DMS 273 treated with DMSO at 0.1 percent for 48 hours (cell line): ENCODE data around the gene CAMTA1.
"Not testable (repeated sequence)": the region's sequence is repeated elsewhere in the genome, so short reads cannot be mapped to it uniquely, and the experiment has no call there.

Experiments used
- DNase-seq: peaks from one replicate; lab custom pipeline; 2025; lab: John Stamatoyannopoulos, UW

The CAMTA1 gene

DNA sequence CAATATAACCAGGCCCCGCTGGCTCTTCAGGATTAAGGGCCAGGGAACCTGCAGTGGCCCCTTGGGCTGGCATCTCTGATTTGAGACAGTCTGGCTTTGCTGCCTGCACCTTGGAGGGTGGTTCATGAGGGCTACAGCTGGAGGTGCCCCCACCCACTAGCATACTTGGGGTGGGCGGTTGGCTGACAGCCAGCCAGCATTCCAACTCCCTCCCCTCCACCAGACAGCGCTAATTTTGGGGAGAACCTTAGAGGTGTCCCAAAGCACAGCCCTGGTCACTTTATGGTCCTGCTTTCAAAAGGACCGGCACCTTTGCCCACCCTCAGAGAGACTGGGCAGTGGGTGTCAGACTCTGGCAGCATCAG lies 805.2 kb downstream of the CAMTA1 start:
- no peak for DNase-seq

DNA sequence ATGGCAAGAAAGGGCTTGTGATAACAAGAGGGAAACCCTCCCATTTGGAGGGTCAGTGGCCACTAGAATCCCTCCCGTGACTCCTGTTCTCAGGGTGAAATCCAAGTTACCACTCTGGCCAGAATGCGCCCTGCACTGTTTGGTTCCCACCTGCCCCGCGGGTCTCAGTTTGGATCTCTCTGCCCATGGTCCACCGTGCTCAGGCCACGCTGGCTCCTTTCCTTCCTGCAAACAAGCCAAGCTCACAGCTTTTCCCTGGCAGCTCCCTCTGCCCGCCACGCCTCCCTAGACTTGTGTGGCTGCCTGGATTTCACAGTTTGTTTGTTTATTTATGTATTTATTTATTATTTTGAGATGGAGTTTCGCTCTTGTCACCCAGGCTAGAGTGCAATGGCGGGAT lies 806.3 kb downstream of the CAMTA1 start:
- DNase-seq, result no peak

DNA sequence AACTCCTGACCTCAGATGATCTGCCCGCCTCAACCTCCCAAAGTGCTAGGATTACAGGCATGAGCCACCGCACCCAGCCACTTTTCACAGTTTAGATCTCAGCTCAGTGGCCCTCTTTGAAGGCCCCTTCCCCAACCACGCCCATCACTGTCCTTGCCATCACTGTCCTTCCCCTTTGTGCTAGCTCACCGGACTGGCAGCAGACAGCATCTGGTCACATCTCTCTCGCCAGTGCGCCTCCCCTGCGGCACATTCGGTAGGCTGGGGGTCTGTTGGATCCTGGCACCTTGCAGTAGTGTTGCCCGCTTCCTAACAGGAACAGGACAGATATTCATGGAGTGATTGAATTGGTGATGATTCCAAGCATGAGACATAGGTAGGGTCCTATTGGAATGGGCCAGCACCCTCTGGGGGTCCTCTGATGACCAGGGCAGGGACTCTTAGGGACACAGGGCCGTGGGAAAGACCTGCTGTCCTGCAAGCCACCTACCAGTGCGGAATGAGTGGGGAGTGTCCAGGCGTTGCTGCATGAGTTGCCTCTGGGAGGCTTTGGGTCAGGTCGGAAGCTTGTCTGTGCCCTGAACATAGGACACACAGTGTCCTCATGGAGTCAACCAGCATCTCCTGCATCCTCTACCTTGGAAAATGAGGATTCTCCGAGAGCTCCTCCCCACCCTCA lies 807.0 kb downstream of the CAMTA1 start:
- DNase-seq, result no peak

DNA sequence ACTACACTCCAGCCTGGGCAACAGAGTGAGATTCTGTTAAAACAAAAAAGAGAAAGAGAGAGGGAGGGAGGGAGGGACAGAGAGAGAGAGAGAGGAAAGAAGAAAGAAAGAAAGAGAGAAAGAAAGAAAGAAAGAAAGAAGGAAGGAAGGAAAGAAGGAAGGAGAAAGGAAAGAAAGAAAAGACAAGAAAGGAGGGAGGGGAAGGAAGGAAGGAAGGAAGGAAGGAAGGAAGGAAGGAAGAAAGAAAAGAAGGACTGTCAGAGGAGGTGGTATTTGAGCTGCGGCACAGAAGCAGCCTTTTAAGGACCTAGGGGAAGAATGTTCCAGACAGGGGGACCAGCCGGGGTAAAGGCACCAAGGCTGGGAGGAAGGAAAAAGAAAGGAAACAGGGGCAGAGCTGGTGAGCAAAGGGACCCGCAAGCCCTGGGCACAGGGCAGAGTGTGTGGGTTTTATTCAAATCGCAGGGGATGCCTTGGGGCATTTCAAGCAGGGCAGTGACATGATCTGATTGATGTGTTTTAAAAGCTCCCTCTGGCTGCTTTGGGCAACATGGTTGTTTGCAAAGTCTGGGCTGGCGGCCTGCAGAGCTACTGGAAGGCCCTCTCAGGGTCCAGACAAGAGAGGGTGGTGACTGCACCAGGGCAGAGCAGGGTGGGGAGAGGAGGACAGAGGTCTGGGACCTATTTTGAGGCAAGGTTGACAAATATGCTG lies 808.9 kb downstream of the CAMTA1 start:
- no peak for DNase-seq

DNA sequence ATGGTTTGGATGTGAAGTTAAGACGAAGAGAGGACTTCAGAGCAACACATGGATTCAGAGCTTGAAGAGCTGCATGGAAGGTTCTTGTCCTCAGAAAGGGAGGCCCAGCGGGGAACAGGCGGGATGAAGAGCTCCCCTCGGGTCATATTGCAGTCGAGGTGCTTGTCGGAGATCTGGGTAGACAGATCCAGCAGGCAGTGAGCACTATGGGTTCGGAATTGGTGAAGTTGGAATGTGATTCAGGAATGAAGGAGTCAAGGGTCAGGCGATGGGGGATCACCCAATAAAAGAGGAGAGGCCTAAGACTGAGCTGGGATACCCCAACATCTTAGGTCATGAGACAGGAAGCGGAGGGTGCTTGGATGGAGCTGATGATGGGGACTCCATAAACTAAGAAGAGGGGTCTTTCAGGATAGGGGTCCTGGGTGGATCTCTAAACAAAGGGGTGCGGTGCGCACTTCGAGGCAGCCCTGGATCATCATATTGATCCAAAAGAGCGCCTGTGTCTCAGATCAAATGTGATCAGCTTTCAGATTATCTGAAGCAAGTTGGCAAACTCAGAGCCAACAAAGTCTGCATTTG lies 809.6 kb downstream of the CAMTA1 start:
- no peak for DNase-seq

DNA sequence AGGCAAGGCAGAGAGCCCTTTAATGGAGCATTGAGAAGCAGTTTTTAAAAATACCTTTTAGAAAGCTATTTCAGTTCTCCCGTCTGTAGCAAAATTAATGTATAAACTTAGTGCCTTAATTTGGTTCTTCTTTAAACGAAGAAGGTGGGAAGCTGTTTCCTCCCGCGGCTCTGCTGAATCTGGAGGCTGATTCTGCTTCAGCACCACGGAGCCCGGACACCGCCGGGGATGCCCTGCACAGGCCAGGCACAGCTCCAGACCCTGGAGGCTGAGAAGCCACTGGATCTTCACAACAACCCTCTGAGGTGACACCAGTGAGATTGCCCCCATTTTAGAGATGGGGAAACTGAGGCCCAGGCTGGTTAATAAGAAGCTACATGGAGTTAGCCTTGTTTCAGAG lies 810.1 kb downstream of the CAMTA1 start:
- DNase-seq, result no peak

DNA sequence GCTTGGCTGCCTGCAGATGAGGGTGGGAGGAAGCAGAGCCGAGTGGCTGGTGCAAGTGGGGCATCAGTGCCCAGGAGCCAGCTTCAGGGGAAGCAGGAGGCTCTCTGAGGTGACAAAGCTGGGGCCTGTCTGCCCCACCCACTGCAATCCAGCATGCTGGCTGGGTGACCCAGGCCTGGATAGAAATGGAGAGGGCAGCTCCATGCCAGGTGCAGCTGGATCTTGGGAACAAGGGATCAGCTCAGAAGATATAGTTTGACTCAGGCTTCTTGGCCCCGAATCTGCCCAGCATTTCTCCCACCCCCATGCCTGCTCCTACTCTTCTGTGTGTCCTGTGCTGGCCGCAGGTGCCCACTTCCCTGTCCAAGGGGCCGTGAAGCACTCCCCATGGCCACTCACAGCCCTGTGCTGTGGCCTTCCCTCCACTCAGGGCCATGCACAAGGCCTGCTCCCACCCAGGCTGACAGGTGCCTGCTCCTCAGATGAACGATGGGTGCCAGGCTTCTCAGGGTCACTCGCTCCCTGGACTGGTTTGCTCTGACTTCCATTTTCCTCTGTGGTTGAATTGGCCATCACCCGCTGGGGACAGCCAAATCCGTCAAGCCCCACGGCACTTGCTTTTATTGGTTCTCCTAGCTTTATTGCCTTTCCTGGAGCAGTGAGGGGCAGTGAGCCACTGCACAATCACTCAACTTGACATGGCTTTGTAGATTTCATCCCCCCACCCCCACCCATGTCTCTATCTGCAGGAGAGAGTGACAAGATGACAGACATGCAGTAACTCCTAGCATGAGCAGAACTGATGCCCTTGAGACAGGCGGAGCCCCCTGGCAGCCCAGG lies 811.1 kb downstream of the CAMTA1 start:
- DNase-seq, result no peak

DNA sequence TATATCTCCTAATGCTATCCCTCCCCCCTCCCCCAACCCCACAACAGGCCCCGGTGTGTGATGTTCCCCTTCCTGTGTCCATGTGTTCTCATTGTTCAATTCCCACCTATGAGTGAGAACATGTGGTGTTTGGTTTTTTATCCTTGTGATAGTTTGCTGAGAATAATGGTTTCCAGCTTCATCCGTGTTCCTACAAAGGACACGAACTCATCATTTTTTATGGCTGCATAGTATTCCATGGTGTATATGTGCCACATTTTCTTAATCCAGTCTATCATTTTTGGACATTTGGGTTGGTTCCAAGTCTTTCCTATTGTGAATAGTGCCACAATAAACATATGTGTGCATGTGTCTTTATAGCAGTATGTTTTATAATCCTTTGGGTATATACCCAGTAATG lies 812.8 kb downstream of the CAMTA1 start:
- DNase-seq, result not testable (repeated sequence)

DNA sequence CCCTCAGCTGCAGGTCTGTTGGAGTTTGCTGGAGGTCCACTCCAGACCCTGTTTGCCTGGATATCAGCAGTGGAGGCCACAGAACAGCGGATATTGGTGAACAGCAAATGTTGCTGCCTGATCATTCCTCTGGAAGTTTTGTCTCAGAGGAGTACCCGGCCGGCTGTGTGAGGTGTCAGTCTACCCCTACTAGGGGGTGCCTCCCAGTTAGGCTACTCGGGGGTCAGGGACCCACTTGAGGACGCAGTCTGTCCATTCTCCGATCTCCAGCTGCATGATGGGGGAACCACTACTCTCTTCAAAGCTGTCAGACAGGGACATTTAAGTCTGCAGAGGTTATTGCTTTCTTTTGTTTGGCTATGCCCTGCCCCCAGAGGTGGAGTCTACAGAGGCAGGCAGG lies 819.7 kb downstream of the CAMTA1 start:
- not testable (repeated sequence) for DNase-seq

DNA sequence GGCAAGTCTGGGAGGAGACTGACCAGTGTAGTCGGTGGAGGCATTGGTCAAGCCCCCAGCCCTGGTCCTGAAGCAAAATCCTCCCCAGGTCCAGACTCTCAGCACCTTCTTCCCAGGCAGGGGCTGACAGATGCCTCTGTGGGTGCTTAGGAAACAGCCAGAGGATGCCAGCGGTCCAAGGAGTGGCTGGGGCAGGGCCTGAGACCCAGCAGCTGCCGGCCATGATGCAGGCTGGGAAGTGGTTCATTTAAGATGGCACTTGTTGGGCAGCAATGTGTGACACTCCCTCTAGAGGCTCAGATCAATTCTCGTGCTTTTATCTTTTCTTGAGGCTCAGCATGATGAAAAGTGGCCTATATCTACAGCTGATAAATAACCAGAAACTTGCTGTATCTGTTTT lies 820.8 kb downstream of the CAMTA1 start:
- DNase-seq, result no peak

DNA sequence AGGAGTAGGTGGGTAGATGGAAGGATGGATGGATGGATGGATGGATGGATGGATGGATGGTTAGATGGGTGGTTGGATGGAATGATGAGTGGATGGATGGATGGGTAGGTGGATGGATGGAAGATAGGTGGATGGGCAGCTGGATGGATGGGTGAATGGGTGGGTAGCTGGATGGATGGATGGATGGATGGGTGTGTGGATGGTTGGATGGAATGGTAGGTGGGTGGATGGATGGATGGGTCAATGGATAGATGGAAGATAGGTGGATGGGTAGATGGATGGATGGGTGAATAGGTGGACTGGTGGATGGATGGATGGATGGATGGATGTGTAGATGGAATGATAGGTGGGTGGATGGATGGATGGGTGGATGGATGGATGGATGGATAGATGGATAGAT lies 821.8 kb downstream of the CAMTA1 start:
- DNase-seq, result no peak

DNA sequence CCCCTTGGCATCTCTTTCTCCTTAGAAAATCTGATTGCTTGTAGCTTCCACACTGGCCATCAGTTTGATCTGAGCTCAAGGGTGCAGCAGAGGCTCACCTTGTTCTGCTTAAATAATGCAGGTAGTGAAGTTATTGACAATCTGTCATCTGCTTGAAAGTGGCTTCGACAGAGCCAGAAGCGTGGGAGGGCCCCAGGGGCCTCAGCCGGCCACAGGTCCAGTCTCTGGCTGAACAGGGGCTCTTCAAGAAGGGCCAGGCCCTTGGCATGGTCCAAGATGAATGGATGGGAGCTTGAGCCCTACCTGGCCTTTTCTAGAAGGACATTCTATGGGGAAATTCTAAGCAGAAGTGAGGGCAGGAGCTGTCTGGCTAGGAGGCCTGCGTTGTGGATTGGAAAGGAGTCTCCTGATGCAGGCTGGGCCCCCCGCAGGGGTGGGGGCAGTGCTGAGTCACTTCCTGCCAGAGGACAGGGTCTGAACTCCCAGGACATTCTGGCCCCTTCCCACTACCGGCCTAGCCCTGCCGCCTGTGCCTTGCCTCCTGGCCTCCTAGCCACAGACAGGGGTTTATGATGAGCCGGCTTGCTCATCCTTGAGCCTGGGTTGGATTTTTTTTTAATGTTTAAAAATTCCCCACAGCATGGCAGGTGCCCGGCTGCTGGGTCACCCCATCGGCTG lies 823.5 kb downstream of the CAMTA1 start:
- no peak for DNase-seq

DNA sequence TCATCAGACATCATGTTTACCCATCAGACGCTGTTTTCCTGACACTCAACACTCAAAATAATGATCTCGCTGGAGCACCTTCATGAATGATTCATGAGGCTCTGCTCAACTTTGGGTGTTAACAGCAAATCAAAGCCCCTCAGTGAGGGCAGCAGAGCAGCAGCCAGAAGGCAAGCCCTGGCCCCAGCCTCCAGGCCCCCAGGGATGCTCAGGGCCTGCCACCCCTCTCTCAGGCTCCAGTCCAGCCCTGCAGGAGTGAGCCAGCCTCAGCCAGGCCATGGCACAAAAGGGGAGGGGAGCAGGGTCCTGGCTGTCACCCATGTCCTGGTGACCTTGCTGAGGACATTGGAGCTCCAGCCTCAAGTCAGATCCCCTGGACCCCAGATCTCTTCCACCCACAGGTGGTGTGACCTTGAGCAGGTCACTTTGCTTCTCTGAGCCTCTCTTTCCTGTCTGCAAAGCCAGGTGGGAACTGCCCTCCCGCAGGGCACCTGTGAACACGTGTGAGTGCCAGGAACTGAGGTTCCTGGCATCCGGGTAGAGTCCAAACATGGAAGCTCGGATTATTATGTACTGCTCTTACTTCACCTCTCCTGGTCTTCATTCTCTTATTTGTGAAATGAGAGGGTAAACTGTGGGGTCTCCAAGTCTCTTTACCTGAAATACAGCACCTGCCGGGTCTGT lies 824.2 kb downstream of the CAMTA1 start:
- no peak for DNase-seq

DNA sequence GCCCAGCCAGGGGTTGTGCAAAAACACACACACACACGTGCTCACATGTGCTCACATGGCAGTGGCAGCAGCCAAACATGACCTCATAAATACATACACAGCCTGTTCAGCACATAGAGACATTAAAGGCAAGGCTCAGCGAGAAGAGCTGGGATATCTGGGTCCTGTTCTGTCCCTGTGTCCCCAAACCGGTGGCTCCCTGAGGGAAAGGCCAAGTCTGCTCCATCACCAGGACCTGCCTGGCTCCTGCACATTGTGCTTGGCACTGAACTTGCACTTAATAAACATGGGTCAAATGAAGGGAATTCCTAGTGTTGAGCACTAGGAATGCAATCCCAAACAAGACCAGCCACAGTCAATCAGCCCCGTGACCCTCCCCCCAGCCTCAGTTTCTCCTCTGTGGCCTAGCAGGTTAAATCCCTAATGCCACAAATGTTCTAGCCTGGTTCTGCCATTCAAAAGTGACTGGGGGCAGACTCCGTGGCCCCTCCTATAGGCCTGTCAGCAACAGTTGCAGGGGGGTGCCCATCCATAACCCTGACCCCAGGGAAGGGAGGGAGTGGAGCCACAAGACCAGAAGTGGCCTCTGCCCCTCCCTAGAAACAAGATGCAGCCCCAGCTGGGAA lies 825.0 kb downstream of the CAMTA1 start:
- no peak for DNase-seq

DNA sequence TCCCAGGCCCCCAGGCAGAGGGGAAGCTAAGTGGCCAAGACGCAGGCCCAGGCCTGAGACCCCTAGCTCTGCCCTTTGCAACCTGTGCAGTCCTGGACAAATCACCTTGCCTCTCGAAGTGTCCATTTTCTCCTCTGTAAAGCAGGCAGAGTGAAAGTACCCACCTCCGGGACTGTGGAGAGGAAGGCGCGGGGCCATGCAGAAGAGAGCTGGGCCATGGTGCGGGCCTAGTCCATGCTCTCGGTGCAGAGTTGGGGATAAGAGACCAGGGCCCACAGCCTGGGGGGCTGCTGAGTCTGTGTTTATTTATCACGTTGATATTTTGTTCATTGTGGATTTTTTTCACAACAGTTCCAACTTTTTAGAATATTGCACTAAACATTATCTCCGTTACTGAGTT lies 825.7 kb downstream of the CAMTA1 start:
- no peak for DNase-seq

DNA sequence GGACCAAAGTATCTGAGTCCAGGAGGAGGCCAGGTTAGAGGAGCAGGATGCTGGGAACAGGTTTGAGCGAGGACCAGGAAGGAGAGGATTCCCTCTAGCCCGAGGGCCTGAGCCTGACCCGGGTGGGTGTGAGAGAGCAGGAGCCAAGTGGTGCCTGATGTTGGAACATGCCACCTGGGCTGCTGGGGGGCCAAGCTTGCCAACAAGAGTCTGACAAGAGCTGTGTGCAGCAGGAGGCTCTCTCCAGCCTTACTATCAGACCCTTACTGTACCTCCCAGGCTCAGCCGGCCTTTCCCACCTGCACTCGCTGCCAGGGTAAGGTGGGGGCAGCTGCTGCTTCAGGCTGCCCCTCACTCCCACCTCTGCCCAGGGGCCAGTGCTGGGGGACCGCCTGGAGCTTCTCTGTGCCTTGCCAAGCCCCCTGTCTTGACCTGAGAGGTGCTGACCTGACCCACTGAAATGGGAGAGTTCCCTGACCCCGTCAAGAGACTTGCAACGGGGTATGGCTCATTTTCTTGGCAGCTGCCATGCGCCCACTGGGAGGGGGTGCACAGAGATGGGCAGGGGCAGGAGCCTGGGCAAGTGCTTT lies 826.3 kb downstream of the CAMTA1 start:
- no peak for DNase-seq

DNA sequence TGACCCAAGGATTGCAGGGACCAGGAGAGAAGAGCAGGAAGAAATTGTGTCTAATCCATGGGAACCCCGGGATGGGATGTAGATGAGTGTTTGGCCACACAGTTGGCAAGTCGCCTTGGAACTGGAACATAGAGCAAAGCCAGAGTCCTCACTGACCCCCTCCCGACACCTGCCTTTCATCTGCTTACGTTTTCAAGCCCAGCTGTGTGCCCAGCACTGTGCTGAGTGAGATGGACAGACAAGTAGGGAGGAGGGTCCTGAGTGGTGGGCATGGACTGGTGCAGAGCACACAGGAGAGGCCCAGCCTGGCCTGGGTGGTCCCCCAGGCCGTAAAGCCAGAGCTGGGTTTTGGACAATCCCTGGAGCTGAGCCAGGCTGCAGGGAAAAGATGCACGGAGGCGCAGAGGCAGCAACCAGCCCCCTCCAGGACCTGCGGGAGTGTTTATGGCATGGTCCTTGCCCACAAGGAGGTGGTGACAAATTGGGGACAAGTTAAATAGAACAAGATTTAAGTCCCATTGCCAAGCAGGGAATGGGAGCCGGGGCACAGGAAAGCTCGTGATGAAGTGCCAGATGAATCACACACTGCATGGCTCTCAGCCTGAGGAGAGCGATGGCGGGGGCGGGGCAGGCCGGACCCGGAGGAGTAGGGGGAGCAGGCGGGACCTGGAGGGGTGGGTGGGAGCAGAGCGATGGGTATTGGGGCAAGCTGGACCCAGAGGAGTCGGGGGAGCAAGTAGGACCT lies 828.0 kb downstream of the CAMTA1 start:
- no peak for DNase-seq

DNA sequence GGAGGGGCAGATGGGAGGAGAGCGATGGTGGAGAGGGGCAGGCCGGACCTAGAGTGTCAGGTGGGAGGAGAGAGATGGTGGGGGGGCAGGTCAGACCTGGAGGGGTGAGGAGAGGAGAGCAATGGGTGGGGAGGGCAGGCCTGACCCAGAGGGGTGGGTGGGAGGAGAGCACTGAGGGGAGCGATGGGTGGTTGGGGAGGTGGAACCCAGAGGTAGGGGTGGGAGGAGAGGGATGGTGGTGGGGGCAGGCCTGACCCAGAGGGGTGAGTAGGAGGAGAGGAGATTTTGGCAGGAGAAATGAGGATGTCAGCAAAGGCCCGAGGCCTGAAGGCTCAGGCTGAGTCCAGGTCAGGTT lies 828.6 kb downstream of the CAMTA1 start:
- DNase-seq, result no peak

DNA sequence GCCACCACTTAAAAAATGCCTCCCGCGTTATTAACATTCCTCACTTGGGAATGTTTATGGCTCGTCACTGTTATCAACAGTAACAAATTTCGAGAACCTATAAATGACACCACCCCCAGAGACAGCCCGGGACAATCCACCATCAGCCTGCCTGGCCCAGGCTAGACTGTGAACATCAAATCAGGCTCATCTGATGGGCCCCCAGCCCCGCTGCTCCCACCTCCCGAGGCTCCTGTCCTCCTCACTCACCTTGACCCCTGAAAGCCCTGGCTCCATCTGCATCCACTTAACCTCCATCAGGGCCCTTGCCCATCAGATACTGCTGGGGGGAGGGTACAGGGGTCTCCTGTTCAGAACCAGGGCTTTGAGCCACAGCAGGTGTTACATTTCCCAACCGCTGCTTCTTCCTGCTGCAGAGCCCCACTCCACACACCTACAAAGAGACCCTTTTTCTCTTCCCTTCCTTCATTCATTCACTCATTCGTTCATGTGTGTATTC lies 829.4 kb downstream of the CAMTA1 start:
- no peak for DNase-seq

DNA sequence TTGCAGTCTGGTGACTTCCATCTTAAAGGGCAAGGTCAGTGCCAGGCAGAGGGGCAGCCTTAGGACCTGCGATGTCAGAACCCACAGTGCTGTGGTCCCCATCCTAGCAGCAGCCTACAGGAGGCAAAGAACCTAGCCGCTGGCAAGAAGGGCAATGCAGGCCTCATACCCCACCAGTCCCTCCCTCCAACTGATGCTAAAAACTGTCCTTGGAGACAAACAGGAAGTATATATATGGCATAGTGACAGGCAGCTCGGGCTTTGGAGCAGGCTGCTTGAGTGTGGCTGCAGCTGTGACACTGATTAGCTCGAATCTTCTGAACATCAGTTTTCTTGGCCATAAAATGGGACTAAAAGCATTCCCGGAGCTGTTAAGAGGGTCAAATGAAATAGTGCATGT lies 829.9 kb downstream of the CAMTA1 start:
- no peak for DNase-seq
